Measurements from ENCODE around the gene TMA7.
"Not testable (repeated sequence)": the region's sequence is repeated elsewhere in the genome, so short reads cannot be mapped to it uniquely, and the experiment has no call there.

TMA7 gene

GRCh38 chr3:48436477-48436787 is 3.6 kb upstream of the TMA7 start:
- DNase-seq (ENCODE audit: low spot score), result no peak

DNA sequence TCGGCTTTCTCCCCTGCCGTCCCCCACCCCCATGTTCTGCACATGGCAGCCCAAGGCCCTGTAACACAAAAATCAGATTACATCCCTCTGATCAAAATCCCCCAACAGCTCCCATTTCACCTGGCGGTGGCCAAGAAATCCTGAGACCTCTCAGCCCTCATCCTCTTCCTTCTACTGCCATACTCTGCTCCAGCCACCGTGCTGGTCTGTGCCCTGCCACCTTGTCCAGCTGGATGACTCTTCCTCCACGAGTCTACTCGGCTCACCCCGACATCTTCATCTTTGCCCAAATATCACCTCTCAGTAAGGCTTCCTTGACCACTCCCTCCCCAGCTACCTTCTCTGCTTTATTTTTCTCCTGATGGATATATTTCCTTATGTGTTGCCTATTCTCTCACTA is 3.2 kb upstream of the TMA7 start:
- no peak for DNase-seq (ENCODE audit: low spot score)

DNA sequence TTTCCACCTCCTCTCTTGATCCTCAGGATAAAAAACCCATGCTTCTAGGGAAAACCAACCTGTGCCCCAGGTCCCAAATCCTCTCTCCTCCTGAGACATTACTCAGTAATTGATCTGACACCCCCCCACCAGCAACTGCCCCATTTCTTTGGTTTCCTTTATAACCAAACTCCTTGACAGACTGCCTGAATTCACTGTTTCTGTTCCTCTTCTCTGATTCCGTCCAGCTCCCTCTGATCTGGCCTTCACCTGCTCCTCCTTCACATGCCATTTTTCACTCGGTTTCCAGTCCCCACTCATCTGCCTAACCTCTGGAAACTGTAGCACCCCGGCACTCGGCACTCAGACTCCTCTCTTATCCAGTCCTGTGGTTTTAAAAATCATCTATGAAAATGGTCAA is 2.2 kb upstream of the TMA7 start:
- DNase-seq (ENCODE audit: low spot score), result no peak

DNA sequence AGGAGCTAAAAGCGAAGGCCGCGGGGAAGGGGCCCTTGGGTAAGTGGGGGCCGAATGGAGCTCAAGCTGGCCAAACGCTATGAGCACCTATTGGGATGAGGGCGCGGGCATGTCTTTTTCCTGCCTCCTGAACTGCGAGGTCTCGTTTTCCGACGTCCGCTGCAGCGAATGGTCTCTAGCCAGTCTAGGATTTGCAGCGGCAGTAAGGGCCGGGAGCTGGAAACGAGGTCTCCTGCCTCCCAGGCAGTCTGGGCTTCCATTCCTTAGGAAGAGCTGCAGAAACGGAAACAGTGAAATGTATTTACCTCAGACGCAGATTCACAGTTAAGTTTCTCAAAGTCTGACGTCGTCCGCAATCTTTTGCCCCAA is 517 bp downstream of the TMA7 start:
- DNase-seq (ENCODE audit: low spot score), result no peak

DNA sequence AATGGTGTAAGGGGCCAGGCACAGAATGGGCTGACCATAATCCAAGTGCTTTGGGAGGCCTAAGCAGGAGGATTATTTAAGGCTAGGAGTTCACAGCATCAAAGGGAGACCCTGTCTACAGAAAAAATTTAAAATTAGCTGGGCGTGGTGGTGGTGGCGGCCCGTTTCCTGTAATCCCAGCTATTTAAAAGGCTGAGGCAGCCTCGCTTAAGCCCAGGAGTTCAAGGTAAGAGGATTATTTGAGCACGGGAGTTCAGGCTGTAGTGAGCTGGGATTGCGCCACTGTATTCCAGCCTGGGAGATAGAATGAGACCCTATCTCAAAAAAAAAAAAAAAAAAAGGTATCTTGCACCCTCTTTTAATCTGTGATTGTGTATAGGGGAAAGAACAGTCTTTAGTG is 1.9 kb downstream of the TMA7 start:
- DNase-seq (ENCODE audit: low spot score), result no peak

- DNase-seq (ENCODE audit: low spot score), result no peak
Measured at GRCh38 chr3:48445277-48445882, 5.3 kb downstream of the TMA7 start.

GRCh38 chr3:48446043-48446424 is 6.0 kb downstream of the TMA7 start:
- DNase-seq (ENCODE audit: low spot score), result no peak

GRCh38 chr3:48446425-48447193 is 6.6 kb downstream of the TMA7 start, which contains the start of gene ATRIP:
ATRIP (plus strand) TSS chr3:48446737; CDS start chr3:48446846, 109 bp downstream.
- peak; percentile 93 for DNase-seq (ENCODE audit: low spot score)

GRCh38 chr3:48451270-48451669 is 11.2 kb downstream of the TMA7 start:
- DNase-seq (ENCODE audit: low spot score), result no peak

DNA sequence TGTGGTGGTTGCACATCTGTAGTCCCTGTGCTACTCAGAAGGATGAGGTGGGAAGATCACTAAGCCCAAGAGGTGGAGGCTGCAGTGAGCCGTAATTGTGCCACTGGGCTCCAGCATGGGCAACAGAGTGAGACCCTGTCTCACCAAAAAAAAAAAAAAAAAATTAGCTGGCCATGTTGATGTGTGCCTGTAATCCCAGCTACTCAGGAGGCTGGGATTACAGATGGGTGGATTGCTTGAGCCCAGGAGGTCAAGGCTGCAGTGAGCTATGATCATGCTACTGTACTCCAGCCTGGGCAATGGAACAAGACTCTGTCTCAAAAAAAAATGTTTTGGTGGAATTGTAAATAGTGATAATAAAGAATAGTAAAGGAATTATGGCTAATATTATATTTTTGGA is 16.4 kb downstream of the TMA7 start:
- no peak for DNase-seq (ENCODE audit: low spot score)

- no peak for DNase-seq (ENCODE audit: low spot score)
Measured at GRCh38 chr3:48459331-48459730, 19.3 kb downstream of the TMA7 start.

DNA sequence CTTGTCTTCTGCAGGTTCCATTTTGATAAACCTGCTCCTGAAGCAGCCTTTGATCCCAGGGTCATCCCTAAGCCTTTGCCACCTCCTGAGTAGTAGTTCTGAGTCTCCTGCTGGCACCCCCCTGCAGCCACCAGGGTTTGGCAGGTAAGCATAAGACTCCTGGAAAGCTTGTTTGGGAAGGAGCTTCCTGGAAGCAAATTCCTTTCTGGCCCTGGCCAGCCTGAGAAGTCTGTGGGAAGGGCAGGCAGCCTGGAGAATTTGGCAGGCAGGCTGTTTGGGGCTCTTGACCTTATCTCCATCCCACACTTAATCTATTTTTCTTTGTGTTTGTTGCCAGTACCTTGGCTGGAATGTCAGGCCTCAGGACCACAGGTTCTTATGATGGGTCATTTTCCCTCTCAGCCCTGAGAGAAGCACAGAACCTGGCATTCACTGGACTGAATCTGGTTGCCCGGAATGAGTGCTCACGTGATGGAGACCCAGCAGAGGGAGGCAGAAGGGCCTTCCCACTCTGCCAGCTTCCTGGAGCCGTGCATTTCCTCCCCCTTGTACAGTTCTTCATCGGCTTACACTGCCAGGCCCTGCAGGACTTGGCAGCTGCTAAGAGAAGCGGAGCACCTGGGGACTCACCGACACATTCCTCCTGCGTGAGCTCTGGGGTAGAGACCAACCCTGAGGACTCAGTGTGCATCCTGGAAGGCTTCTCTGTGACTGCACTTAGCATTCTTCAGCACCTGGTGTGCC is 19.9 kb downstream of the TMA7 start:
- DNase-seq (ENCODE audit: low spot score), result no peak

- no peak for DNase-seq (ENCODE audit: low spot score)
Measured at GRCh38 chr3:48460517-48460902, 20.5 kb downstream of the TMA7 start.

DNA sequence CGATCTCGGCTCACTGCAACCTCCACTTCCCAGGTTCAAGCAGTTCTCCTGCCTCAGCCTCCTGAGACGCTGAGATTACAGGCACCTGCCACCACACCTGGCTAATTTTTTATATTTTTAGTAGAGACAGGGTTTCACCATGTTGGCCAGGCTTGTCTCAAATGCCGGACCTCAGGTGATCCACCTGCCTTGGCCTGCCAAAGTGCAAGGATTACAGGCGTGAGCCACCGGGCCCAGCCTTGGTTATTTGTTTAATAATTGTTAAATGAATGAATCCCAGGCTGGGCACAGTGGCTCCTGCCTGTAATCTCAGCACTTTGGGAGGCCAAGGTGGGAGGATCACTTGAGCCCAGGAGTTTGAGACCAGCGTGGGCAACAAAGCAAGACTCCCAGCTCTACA is 21.7 kb downstream of the TMA7 start:
- DNase-seq (ENCODE audit: low spot score), result not testable (repeated sequence)

- no peak for DNase-seq (ENCODE audit: low spot score)
Measured at GRCh38 chr3:48463703-48464102, 23.6 kb downstream of the TMA7 start.

- DNase-seq (ENCODE audit: low spot score), result no peak
Measured at GRCh38 chr3:48464713-48465221, 24.7 kb downstream of the TMA7 start.

GRCh38 chr3:48465237-48465530 is 25.1 kb downstream of the TMA7 start:
- no peak for DNase-seq (ENCODE audit: low spot score)

DNA sequence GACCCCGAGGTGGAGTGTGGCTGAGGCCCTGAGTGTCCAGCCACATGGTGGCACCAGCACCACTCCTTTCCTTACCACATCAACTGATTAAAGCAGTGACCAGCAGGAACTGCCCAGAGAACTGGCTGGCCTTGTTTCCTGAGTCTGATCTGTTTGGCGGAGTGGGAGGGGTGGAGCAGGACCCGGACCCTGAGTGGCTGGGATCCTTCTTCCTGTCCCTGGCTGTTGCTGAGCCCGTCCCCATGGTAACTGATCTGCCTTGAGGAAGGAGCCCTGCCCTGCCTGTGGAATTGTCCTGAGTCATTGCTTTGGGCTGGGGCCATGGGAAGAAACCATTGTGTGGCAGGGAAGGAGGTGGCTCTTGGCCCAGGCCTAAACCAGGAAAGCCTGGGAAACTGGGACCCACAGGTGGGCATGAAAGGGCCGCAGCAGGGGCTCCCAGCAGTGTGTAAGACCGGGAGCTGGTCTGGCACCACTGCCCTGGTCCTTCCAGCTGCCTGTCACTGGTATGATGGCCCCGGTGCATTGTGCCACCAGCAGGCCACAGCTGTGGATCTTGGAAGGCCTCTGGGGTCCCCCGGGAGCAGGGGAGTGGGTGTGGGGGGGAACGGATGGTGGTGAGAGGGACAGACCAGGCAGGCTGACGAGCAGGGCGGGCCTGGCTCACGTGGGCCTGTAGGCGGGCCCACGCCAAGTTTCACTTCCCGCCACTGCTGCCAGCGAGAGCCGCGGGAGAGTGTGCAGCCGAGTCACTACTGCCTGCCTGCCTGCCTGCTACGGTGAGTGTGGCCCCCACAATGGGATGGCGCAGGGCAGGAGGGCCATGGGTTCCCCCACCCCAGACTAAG is 25.7 kb downstream of the TMA7 start:
- peak; percentile 96 for DNase-seq (ENCODE audit: low spot score)

GRCh38 chr3:48466386-48467109 is 26.5 kb downstream of the TMA7 start:
- DNase-seq (ENCODE audit: low spot score), result no peak

DNA sequence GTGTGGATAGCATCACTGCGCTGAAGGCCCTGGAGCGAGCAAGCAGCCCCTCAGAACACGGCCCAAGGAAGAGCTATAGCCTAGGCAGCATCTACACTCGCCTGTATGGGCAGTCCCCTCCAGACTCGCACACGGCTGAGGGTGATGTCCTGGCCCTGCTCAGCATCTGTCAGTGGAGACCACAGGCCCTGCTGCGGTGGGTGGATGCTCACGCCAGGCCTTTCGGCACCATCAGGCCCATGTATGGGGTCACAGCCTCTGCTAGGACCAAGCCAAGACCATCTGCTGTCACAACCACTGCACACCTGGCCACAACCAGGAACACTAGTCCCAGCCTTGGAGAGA is 27.0 kb downstream of the TMA7 start:
- no peak for DNase-seq (ENCODE audit: low spot score)

GRCh38 chr3:48467473-48468267 is 27.6 kb downstream of the TMA7 start:
- DNase-seq (ENCODE audit: low spot score), result no peak

Data from LoVo (cell line).